NCI-H524 (cell line): ENCODE data around the gene TBCD.

ENCODE experiments used
- DNase-seq, 2 experiments: peaks; one replicate each; lab custom pipeline; 2025; lab: John Stamatoyannopoulos, UW

TBCD gene

DNA sequence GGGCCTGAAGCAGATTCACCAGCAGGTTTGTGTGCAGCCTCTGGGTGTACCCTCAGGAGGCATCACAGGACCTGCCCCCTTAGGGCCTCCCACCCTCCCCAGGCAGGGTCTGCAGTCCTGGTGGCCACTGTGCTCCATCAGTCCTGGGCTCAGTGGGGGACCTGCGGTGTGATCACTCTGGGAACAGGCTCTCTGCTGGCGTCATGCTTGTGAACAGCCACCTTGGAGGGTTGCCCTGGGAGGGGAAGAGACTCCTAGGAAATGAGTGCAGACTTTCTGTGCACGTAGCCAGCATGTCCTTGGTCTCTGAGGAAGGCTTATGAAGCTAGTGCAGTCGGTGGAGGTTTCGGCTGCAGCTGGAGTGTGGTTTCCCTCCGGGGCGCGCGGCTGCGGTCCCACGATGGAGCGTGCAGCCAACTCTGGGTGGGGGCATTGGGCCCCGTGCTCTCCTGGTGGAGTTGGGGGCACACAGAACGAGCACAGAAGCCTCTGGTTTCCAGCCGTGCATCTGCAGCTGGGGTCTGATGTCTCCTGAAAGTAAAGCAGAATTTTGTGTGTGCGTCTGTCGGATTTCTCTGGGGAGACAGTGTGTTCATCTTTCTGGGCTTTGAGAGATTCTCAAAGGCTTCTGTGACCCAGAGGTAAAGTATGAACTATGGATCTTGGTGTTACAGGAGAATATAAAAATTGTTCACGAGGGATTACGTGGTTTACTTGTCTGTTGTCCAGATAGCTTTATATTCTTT lies 156.1 kb downstream of the TBCD start:
- no peak for DNase-seq

DNA sequence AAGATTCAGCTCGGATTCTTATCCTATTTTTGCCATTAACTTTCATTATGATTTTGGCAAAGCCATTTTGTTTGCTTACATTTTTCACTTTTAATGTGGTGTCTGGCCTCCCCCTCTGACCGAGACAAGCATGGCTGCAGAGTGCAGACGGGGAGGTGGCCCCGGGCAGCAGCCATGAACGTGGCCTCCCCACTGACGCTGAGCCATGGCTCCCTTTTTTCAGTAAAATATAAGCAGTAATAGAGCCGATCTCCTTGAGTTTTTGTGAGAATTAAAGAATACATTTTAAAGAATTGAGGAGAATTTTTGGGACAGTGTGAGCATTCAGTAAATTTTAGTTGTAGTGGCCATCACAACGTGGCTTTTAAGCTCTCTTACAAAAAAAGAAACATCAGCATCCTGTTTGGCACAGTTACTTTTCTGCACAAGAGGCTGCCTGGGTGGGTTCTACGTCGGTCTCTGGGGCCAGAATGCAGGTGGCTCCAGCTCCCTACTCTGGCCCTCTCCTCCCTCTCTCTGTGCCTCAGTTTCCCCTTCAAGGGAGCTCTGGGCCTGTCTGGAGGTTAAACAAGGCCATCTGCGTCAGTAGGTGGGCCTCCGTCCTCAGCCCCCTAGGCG lies 156.8 kb downstream of the TBCD start:
- DNase-seq: no peak

DNA sequence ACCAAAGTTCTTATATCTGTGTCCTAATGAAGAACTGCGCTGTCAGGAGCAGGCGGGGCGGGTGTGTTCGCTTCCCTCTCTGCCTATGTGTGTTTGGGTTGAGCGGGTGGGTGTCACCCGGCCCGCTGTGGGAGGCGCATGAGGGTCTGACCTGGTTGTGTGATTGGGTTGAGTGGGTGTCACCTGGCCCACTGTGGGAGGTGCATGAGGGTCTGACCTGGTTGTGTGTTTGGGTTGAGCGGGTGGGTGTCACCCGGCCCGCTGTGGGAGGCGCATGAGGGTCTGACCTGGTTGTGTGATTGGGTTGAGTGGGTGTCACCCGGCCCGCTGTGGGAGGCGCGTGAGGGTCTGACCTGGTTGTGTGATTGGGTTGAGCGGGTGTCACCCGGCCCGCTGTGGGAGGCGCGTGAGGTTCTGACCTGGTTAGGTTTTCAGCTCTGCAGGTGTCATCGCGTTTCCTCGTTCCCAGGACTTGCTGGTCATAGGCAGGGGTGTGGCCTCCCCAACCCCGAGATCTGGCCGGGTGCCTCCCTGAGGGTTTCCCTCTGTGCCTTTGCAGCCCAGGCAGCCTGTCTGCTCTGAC lies 157.5 kb downstream of the TBCD start:
- DNase-seq: no peak

DNA sequence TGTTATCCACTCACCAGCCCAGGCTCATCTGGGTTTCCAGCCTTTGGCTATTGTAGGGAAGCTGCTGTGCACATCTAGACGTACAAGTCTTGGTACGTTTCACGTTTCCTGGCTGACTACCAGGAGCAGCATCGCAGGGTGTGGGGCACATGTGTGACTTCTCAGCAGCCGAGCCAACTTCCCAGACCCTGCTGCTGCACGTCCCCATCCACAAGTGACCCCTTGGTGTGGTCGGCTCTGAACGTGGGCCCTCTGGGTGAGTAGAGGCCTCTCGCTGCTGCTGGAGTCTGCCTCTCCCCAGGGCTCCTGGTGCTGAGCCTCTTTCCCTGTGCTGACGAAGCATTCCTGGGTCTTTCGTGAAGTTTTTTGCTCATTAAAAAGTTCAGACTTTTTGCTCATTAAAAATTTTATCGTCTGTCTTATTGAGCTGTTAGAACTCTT lies 158.2 kb downstream of the TBCD start:
- no peak for DNase-seq

DNA sequence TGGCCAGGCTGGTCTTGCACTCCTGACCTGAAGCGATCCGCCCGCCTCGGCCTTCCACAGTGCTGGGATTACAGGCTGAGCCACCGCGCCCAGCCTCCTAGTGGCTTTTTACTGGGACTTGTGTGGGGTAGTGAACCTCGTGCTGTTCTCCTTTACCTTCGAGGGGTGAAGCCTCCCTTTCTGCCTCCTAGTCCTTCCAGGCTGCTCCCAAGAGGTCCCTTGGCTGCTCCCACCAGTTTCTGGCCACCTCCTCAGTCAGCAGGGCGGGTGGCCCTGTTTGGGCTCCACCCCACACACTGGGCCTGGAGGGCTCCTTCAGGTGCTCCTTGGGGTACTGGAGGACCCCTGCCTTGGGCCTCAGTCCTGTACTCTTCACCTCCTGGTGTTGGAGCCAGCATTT lies 158.9 kb downstream of the TBCD start:
- no peak for DNase-seq

DNA sequence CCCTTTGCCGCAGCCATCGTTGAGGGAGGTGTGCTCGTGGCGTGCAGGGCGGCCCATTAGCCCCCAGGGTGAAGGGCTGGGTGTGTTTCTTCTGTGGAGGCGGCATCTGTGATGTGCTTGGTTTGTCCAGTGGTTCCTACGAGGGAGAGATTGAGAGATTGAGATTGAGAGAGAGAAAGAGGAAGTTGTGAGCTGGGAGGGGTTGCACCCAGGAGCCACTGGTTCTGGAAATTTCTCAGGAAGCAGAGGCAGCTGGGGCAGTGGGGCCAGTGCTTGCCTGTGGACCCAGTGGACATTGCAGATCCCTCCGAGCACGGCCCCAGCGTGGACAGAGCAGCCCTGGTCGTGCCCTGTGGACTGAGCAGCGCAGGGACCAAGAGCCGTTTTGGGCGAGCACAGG lies 160.0 kb downstream of the TBCD start:
- DNase-seq: no peak

DNA sequence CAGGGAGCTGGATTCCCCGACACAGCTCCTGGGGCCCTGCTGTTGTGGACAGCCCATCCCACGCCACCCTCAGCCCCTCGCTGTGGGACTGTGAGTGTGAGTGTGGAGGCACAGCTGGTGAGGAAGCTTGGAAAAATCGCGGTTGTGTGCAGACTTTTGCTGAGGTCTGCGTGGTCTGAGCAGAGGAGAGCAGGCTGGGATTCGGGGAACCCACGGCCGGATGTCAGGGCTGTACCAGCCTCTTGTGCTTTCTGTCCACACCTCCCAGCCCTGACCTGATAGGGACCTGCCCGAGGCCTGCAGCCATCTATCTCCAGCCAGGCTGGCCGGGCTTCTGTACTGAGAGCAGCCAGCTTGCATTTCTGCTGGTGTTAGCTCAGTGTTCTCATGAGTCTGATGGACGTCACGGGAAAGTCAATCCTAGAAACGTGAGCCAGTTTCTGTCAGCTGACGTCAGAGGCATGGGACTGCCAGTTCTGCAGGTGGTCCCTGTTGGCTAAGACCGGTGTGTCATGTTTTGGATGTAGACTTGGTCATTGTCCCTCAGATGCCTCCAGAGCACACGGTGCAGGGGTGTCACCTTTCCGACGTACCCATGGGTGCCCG lies 160.7 kb downstream of the TBCD start:
- no peak for DNase-seq

DNA sequence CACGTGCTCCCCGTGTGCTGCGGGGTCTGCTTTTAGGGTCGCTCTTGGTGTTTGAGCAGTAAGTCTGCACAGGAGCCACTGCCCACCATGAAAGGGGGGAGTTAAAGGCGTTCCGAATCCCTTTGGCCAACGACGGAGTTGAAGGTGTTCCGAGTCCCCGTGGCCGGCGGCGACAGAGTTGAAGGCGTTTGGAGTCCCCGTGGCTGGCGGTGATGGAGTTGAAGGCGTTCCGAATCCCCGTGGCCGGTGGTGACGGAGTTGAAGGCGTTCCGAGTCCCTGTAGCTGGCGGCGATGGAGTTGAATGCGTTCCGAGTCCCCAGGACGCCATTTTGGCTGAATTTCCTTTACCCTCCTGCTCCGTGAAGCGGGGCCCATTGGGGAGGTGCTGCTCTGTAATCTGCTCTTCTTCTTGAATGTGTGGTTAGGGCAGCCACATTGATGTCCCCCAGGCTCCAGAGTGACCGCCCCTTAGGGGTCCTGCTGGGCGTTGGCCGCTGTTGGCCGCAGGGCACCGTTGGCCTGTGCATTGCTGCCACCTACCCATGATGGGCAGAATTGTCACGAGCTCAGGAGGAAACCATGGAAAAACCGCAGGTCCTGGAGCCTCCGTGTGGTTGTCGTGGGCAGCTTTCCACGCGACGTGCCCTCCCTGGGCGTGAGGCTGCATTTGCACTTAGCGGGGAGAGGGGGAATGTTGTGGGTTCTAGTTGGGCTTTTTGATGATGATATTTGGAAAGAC lies 161.6 kb downstream of the TBCD start:
- no peak for DNase-seq

DNA sequence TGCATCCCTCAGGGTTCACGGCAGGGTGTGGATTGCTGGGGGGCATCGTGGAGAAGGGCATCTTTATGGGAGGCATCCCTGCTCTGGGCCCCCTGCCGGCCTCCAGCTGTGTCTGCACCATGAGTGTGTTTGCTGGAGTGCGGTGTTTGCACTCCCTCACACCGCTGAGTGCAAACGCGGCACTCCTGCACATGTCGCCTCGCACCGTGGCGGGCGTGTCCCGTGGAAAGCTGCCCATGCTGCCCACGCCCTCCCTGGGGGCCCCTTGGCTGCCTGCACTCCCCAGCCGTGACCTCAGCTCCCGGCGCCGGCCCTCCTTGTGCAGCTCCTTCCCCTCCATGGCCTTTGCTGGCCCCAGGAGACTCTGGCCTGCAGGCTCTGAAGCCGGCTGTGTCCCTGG lies 162.5 kb downstream of the TBCD start:
- no peak for DNase-seq

DNA sequence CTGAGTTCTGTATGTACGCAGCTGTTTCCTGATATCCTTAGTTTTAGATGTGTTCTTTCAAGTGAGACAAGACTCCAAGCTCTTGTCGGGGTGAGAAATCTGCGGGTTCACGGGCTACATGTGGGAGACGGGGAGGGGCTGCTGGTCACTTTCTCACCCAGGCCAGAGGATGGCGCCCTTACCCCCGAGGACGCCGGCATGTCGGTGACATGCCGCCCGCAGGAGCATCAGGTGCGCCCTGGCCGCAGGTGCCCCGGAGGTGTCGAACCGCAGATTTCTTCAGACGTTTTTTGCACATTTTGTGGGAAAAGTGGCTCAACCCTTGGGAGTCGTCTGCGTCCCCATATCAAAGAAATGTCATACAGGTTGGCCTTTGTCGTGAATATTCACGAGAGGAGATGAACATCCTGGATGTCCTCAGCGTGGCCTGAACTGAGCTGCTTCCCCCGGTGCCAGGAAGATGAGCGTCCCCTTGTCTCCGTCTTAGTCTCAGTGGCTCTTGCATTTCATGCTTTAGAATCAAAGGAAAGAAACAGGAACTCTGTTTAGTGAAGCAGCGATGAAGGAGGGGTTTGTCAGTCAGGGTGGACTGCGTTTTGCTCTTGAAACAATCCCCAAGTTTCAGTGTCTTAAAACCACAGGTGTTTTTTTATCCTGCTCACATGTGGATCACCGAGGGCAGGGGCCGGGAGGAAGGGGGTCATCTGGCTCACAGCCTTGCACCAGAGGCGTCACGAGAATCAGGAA lies 163.3 kb downstream of the TBCD start:
- DNase-seq: no peak

DNA sequence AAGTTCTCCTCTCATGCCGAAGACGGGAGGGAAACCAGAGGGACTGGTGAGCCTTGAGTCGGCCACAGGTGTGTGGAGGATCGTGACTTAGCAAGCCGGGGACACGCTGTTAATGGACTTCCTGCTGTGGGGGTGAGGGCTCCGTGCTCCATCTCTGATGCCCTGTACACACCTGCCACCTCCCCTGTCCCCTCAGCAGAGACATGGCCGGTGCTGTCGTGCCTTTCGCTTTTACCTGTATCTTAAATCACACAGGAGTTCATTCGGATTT lies 163.8 kb downstream of the TBCD start:
- DNase-seq: no peak

DNA sequence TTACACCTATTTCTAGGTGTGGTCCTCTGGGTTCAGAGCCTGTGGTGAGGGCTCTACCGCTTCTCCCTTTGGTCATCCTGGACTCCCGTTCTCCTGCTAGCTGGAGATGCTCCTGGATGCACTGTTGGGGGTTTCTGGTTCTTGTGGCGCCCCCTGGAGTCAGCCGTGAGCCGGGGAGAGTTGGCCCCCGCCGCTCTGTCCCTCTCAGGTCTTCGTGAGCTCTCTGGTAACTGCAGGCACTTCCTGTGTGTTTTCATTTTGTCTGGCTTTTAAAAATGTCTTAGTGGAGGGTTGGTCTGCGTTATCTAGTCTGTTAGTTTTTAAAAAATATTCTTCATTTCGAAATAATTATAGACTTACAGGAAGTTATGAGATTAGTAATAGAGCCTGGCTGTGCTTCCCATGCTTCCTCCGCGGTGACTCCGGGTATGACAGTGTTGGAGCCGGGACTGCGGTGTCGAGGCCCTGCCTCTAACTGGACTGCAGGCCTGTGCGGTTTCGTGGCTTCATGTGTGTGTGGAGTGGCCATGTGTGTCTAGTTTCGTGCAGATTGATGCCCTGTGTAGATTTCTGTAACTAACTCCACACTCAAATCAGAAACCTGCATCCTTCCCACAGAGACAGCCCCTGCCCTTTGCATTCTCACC lies 166.0 kb downstream of the TBCD start:
- no peak for DNase-seq

DNA sequence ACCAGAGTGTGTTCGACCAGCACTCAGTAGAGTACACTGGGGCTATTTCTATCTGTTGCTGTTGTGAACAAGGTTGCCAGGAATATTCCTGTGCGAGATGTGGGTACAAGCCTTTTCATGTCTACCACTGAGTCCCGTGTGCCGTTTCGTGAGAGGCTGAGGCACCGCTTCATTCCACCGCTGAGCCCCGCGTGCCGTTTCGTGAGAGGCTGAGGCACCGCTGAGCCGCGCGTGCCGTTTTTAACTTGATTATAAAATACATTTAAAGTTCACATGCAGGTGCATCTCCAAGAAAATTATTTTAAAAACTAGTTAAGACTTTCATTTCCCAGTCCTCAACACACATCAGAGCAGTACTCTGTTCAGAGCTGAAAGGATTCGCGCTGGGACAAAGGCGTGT lies 166.6 kb downstream of the TBCD start:
- no peak for DNase-seq

DNA sequence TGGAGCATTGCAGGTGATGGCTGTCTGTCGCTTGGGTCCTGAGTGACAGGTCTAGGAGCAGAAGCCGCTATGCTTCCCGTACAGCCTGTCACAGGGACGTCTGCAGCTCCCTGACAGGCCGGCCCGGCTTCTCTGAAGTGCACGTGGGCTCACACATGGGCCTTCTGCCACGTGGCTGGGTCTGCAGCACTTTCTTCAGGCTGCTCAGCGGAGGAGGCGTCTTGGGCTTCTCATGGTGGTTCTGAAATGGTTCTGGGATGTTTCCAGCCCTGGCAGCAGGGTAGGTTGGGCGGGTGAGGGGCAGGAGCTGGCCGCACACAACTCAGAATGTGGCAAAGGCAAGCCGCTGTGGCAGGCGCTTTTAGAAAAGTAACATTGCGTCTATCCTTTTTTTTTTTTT lies 168.3 kb downstream of the TBCD start:
- DNase-seq: no peak

DNA sequence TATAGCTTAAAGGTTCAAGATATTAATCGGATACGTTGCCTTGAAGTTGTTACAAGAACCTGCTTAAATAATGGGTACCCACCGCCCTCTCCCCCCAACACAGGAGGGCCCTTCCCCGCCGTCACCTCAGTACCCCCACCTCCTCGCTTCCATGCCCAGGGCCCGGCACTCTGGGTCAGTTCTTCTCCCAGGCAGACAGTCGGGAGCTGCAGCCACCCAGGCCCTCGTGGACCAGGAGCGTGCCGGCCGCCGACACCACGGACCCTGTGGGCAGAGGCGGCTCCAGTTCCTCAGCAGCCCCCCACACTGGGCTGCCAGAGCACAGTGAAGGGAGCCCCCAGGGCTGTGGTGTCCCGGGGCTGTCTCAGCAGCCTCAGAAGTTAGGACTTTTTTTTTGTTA lies 168.8 kb downstream of the TBCD start:
- DNase-seq: no peak

DNA sequence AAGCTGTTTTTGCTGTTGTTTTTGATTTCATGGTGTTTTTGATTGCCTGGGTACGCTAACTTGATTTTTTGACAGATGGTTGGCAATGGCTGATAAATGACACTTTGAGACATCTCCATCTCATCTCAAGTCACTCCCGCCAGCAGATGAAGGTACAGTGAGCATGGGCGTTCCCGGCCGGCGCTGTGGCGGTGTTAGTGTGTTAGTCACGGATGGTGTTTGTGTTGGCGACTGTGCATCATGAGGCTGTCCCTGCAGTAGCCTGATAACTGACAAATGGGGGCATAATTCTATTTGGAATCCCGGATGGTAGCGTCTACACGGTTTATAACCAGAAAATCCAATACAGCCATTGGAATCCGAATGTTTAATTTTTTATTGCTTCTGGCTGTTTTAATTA lies 169.6 kb downstream of the TBCD start:
- no peak for DNase-seq

DNA sequence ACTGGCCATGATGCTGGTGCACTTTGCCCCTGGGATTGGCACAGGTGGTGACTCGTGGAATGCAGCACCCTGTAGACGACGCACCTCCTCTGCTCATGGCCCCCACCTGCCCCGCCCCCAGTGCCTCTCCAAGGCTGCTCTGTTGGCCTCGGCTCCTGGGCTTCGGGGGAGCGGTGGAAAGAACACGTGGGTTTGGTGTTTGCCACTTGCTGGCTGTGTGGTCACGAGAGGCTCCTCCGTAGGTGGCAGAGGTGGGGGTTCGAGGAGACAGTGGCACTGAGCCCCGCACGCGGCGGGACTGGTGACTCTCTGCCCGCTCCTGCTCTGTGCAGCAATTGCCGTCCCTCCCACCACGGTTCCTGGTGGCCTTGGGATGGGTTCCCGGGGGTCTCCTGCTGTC lies 170.8 kb downstream of the TBCD start:
- no peak for DNase-seq

DNA sequence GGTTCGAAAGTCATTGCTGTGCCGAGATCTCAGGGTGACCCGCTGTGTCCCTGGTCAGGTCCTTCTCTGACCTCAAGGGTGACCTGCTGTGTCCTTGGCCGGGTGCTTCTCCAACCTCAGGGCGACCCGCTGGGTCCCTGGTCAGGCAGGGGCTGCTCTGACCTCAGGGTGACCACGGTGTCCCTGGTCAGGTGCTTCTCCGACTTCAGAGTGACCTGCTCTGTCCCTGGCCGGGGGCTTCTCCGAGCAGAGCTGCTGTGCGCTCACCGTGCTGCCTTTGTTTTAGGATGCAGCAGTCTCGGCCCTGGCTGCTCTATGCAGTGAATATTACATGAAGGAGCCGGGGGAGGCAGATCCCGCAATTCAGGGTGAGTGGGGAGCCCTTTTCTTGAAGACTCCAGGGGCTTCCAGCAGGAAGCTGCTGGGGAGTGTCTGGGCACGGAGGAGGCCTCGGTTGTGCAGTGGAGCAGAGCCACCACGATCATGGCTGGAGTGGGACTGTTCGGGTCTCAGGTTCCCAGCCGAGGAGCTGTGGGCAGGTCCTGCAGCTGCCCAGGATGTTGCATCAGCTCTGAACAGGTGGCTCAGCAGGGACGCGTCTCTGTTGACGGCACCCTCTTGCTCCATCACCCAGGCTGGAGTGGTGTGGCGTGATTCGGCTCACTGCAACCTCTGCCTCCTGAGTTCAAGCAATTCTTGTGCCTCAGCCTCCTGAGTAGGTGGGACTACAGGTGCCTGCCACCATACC lies 171.7 kb downstream of the TBCD start:
- DNase-seq: no peak

DNA sequence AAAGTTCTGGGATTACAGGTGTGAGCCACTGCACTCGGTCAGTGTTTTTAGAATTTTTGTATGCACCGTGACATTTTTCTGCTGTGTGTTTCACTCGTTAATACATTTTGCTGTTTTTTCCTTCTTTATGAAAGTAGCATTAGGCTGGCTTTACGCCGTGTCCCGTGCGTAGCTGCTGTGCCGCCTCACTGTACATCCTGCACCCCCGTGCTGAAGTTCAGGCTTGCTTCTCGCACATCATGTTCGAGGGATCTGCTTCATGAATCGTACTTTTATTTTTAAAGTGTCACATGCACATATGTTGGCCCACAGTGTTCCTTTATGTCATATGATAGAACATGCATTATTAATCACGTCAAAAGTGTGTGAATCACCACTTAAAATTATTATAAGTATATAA lies 172.3 kb downstream of the TBCD start:
- no peak for DNase-seq

DNA sequence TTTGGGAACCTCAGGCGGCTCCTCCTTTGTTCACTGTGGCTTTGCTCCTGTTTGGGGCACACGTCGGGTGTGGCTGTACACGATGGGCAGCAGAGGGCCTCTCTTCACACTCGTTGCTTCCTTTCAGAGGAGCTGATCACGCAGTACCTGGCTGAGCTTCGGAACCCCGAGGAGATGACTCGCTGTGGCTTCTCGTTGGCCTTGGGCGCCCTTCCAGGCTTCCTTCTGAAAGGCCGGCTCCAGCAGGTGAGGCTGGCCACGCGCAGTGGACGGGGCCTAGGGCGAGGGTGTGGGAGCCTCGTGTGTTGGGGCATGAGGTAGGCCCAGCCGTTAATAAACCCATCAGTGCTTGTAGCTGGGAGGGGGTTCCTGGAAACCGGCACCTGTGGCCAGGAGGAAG lies 172.9 kb downstream of the TBCD start:
- DNase-seq: no peak

DNA sequence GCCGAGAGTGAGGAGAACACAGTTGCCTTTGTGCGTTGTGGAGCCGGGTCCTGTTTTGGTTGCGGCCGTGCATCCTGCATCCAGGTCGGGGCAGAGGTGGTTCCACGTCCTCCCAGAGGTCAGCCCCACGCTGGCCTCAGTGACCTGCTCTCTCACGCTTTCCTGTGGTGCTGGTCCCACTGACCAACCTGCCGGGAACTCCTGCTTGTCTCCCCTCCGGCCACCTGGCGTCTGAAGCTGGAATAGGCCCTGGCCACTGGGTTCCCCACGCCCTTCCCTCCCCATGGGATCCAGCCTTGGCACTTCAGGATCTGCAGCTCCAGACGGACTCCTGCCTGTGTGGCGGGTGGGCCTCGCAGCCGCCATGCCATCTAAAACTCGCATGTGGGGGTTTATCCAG lies 173.5 kb downstream of the TBCD start:
- DNase-seq: no peak
